ENCODE results near the gene FAM187B.
"Not testable (repeated sequence)": the region's sequence is repeated elsewhere in the genome, so short reads cannot be mapped to it uniquely, and the experiment has no call there.

Gene FAM187B

GRCh38 chr19:35211545-35212230, 16.9 kb downstream of the FAM187B start:
- peak; percentile 94 for DNase-seq

- no peak for DNase-seq
These were observed 18.9 kb downstream of the FAM187B start for GRCh38 chr19:35209646-35210045.

DNA sequence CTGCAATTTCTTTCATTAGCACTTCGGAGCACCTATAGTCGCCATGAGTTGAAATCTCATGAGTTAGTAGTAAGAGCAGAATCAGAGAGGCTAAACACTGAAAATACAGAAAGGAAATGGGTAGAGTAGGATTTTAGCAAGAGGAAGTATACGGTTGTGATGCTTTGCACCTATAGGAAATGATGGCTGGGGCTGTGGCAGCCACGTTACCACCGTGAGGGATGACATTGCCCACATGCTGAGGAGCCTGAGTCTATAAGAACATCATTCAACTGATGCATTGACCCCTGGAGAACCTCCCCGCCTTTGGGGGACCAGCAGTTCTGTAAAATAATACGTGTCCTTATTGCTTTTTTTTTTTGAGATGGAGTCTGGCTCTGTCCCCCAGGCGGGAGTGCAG, 20.4 kb downstream of the FAM187B start:
- no peak for DNase-seq

DNA sequence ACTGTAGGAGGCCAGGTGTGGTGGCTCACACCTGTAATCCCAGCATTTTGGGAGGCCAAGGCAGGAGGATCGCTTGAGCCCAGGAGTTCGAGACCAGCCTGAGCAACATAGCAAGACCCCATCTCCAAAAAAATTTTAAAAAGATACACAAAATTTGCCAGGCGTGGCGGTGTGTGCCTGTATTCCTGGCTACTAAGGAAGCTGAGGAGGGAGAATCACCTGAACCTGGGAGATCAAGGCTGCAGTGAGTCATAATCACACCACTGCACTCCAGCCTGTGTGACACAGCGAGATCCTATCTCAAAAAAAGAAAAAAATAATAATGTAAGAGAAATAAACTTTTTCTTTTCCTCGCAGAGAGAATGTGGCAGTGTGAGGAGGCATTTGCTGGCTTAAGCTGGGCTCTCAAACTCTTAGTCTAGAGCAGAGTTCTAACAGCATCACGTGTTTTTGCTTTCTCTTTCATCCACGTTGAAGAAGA, 21.1 kb downstream of the FAM187B start:
- peak; percentile 79 for DNase-seq

GRCh38 chr19:35206855-35207254, 21.7 kb downstream of the FAM187B start:
- DNase-seq: no peak

DNA sequence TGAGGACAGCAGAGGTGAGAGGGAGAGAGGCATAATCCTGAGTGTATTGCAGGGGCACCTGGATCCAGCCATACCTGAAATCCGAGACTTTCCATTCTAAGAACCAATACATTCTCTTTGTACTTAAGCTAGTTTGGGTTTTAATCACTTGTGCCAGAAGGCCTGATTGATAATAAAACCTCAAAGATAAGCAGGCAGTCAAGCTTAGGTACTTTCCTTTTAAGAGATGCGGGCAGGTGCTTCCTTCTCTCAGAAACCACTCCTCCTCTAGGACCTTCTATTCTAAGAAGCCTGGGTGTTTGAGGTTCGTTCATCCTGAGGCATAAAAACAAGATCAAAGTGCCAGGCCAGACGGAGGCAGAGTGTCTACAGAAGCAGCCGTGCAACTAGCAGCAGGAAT, 22.2 kb downstream of the FAM187B start:
- DNase-seq: peak; percentile 92

DNA sequence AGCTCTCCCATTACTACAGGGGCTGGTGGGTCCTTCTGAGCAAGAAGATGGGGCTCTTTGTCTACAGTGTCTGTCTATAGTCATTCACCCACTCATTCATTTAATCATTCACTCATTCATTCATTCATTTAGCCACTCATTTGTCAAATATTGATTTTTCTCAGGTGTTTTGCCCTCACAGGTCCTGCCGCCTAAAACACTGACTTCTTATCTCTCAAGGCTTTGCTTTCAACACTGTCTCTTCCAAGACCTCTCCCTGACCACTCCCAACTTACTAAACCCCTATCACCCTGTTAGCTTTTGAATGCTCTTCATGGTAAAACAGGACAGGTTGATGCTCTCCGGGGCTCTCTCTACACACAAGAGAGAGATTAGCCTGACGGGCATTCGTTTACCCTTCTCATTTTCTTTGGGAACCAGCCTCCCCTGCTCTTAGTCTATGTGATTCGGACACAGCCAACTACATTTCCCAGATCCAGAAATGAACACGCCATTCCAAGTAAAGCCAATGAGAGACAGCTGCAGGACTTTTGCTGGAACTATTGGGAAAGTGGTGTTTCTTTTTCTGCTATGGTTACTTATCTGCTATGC, 22.7 kb downstream of the FAM187B start:
- DNase-seq: no peak

DNA sequence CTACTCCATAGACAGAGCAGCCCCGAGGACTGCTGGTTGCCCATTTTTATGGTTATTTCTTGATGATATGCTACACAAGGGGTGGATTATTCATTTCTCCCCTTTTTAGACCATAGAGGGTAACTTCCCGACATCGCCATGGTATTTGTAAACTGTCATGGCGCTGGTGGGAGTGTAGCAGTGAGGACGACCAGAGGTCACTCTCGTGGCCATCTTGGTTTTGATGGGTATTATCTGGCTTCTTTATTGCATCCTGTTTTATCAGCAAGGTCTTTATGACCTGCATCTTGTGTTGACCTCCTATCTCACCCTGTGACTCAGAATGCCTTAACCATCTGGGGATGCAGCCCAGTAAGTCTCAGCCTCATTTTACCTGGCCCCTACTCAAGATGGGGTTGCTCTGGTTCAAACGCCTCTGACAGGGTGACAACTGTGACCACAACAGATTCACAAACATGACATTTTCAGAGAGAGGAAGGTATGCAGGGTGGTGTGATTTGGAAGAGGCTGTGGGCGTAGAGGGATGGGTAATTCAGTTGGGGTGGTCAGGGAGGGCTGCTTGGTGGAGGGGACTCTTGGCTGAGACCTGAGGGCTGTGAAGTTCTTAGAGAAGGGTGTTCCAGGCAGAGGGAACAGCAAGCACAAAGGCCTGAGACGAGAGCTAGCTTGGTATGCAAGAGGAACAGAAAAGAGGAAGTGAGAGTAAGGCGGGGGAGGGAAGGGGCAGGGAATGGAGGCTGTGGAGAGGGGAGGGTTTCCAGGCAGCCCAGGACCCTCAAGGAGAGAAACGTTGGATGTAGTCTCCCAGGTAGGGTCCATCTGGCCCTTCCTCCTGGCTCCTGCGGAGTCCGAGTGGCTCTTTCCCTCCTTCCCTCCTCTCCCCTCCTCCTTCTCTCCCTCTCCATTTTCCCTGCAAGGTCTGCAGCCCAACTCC, 23.5 kb downstream of the FAM187B start:
- DNase-seq: no peak

- DNase-seq: no peak
These were observed 25.5 kb downstream of the FAM187B start for GRCh38 chr19:35202722-35203688.

DNA sequence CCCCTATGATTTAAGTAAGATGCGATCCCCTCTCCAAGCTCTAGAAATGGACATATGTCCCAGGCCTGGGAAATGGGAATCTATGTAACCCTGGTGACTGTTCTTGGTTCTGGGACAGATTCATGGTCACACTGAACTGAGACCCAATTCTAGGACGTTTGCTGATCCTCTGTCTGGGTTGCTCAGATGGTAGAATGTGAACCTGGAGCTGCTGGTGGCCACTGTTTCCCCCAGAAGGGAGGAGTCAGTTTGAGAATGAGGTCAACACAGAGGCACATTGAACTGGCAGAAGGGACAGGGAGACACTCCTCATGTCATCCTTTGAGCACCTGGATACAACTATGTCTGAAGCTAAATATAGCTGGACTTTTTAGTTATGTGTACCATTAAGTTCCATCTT, 29.1 kb downstream of the FAM187B start:
- DNase-seq: no peak

DNA sequence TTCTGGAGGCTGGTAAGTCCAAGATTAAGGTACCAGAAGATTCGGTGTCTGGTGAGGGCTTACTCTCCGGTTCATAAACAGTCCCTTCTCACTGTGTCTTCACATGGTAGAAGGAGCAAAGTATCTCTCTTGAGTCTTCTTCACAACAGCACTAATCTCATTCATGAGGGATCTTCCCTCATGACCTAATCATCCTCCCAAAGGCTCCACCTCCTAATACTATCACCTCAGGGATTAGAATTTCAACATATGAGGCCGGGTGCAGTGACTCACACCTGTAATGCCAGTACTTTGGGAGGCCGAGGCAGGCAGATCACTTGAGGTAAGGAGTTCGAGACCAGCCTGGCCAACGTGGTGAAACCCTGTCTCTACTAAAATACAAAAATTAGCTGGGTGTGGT, 31.7 kb downstream of the FAM187B start:
- not testable (repeated sequence) for DNase-seq

- DNase-seq: no peak
These were observed 32.7 kb downstream of the FAM187B start for GRCh38 chr19:35195830-35196229.

- DNase-seq: no peak
These were observed 34.2 kb downstream of the FAM187B start for GRCh38 chr19:35194012-35194984.

GRCh38 chr19:35184884-35185283, 43.7 kb downstream of the FAM187B start:
- no peak for DNase-seq

- DNase-seq: no peak
These were observed 44.3 kb downstream of the FAM187B start for GRCh38 chr19:35184267-35184666.

- DNase-seq: no peak
These were observed 47.2 kb downstream of the FAM187B start for GRCh38 chr19:35181387-35181786.

DNA sequence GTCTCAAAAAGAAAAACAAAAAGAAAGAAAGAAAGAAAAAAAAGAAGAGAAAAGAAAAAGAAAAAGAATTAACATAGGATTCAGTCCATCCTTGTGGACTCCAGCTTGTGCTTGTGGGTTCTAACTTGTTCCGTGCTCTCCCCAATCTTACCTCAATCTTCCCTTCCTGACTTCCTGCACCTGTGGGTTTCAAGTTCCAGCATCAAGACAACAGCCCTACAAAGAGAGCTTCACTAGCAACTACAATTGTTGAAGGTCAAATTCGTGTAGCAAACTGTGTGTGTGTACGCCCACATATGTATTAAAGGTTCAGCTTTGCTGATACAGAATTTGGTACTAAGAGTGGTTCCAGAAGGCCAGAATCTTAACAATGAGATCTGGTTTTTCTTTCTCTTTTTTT, 48.7 kb downstream of the FAM187B start:
- no peak for DNase-seq

GRCh38 chr19:35178701-35179100, 49.8 kb downstream of the FAM187B start:
- DNase-seq: no peak

DNA sequence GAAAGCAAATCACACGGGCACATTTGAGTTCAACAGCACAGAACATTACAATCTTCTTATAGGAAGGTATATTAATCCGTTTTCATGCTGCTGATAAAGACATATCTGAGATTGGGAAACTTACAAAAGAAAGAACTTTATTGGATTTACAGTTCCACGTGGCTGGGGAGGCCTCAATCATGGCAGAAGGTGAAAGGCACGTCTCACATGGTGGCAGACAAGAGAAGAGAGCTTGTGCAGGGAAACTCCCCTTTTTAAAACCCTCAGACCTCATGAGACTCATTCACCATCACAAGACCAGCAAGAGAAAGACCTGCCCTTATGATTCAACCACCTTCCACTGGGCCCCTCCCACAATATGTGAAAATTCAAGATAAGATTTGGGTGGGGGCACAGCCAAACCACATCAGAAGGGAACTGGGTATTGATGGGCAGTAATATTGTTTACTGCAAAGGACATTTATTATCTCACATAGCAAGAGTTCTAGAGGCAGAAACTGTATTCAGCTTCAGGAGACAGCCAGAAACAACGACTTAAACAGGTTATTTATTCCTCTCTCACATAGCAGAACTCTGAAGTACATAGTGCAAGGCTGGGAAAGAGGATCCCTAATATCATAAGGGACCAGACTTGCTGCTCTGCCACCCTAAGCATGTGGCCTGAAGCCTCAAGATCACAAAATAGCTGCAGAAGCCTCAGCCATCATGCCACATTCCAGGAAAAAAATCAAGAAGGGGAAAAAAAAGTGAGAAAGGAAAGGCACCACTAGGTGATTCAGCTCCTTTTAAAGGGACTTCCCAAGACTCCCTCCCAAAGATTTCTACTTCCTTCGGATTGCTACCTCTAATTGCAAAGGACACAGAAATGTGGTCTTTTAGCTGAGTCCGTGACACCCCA, 50.9 kb downstream of the FAM187B start:
- peak; percentile 24 for DNase-seq

- DNase-seq: no peak
These were observed 52.4 kb downstream of the FAM187B start for GRCh38 chr19:35176181-35176570.

All from CD4-positive, alpha-beta T cell treated with Interleukin-4 for 4 hours (primary cell).